Measurements from ENCODE around the gene MUC5B.
"Not testable (repeated sequence)": the region's sequence is repeated elsewhere in the genome, so short reads cannot be mapped to it uniquely, and the experiment has no call there.

The MUC5B gene

GRCh38 chr11:1222491-1223345, at the start of gene MUC5B:
MUC5B (plus strand) TSS chr11:1223066; CDS start chr11:1223124, 58 bp downstream.
- no peak for DNase-seq

- DNase-seq: not testable (repeated sequence)
These were observed 49.5 kb upstream of the MUC5B start for GRCh38 chr11:1173396-1173795.

GRCh38 chr11:1174441-1175370, 48.2 kb upstream of the MUC5B start:
- DNase-seq: no peak

DNA sequence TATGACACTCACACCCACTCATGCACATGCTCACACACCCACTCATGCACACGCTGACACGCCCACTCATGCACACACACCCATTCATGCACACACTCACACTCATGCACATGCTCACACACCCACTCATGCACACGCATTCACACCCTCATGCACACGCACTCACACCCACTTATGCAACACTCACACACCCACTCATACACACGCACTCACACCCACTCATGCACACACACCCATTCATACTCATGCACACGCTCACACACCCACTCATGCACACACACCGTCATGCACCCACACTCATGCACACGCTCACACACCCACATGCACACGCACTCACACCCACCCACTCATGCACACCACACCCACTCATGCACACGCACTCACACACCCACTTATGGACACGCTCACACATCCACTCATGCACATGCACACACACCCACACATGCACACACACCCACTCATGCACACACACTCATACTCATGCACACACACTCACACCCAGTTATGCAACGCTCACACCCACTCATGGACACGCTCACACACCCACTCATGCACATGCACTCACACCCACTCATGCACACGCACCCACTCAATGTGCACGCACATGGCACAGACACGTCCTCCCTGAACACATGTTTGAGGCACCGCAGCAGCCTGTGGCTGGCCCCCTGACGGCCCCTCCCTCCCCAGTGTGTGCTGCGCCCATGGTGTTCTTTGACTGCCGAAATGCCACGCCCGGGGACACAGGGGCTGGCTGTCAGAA, 47.2 kb upstream of the MUC5B start:
- no peak for DNase-seq

- DNase-seq: no peak
These were observed 46.4 kb upstream of the MUC5B start for GRCh38 chr11:1176224-1177019.

- no peak for DNase-seq
These were observed 45.7 kb upstream of the MUC5B start for GRCh38 chr11:1177020-1177770.

DNA sequence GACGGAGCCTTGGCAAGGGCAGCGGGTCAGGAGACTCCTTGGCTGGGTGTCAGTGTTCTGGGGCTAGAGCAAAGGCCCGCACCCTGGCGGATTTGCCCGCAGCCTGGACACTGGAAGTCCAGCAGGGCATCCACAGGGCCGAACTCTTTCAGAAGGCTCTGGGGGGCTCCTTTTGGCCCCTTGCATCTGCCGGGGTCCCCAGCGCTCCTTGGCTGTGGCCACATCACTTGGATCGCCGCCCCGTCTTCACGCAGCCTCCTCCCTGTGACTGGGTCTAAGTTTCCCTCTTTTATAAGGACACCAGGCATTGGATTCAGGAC, 45.1 kb upstream of the MUC5B start:
- DNase-seq: no peak

DNA sequence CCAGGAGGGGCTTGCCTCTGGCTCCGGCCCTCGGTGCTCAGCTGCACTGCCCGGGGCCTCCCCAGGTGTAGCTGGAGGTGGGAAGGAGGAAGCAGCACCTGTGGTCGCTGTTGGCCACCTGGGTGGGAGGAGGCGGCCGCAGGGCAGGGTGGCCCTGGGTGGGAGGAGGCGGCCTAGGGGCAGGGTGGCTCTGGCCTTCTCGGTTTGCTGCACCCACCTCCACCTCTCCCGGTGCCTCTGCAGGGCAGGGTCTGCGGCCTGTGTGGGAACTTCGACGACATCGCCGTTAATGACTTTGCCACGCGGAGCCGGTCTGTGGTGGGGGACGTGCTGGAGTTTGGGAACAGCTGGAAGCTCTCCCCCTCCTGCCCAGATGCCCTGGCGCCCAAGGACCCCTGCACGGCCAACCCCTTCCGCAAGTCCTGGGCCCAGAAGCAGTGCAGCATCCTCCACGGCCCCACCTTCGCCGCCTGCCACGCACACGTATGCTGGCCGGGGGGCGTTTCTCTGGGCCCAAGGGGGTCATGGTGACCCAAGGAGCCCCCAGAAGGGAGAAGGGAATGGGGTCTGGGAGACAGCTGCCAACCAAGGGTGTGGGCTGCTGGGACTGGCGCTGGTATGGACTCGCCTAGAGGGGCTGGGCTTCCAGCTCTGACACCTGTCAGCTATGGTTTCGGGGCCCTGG, 44.5 kb upstream of the MUC5B start:
- DNase-seq: no peak

GRCh38 chr11:1178906-1179305, 44.0 kb upstream of the MUC5B start:
- no peak for DNase-seq

DNA sequence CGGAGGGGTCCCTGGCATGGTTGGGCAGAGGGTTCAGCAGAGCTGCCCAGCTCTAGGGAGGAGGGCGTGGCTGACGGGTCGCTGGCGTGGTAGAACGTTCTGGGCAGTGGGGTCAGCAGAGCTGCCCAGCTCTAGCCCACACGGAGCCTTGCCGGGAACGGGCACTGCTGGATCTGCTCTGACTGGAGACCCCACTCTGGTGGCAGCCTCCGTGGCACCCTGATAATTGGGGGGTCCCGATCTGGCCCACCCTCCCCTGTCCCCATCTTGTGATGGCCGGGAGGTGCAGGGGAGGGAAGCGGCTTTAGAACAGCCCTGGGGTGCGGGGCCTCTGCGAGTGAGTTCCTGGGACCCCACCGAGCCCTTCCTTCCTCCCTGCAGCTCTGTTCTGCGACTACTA, 43.2 kb upstream of the MUC5B start:
- DNase-seq: no peak

- DNase-seq: no peak
These were observed 42.7 kb upstream of the MUC5B start for GRCh38 chr11:1180171-1180570.

DNA sequence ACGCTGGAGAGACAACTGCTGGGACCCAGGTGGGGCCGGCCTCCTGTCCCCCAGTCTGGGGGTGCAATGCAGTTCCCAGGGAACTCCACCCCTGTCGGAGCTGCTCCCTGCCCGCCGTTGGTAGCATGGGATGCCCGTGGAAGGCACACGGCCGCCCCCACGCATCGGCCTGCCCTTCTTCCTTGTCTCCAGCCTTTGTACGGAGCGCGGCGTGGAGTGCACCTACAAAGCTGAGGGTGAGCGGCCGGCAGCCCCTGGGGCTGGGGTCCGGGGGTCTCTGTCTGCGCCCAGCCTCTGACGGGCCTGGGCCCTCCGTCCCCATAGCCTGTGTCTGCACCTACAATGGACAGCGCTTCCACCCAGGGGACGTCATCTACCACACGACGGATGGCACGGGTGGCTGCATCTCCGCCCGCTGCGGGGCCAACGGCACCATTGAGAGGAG, 41.9 kb upstream of the MUC5B start:
- no peak for DNase-seq

DNA sequence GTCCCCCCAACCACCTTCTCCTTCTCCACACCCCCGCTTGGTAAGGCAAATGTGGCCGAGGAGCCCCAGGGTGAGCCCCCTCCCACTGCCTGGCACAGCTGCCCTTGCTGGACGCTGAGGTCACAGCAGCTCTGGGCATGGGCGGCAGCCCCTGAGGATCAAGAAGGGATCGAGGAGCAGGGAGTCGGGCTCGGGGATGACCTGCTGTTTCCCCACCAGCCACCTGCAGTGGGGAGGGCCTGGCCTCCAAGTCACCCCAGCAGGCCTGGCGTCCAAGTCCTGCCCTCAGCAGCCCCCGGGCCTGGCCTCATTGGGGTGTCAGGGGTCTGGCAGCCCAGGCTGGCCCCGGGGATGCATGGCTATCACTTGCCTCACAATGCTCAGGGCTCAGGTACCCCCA, 41.4 kb upstream of the MUC5B start:
- no peak for DNase-seq

GRCh38 chr11:1181853-1182535, 40.9 kb upstream of the MUC5B start:
- DNase-seq: no peak

DNA sequence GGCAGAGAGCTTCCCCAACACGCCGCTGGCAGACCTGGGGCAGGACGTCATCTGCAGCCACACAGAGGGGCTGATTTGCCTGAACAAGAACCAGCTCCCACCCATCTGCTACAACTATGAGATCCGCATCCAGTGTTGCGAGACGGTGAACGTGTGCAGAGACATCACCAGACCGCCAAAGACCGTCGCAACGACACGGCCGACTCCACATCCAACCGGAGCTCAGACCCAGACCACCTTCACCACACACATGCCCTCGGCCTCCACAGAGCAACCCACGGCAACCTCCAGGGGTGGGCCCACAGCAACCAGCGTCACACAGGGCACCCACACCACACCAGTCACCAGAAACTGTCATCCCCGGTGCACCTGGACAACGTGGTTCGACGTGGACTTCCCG, 38.7 kb upstream of the MUC5B start:
- DNase-seq: not testable (repeated sequence)

DNA sequence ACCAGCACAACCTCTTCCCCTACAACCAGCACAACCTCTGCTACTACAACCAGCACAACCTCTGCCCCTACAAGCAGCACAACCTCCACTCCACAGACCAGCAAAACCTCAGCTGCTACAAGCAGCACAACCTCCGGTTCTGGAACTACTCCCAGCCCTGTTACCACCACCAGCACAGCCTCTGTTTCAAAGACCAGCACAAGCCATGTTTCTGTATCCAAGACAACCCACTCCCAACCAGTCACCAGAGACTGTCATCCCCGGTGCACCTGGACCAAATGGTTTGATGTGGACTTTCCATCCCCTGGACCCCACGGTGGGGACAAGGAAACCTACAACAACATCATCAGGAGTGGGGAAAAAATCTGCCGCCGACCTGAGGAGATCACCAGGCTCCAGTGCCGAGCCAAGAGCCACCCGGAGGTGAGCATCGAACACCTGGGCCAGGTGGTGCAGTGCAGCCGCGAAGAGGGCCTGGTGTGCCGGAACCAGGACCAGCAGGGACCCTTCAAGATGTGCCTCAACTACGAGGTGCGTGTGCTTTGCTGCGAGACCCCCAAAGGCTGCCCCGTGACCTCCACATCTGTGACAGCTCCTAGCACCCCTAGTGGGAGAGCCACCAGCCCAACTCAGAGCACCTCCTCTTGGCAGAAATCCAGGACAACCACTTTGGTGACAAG, 34.3 kb upstream of the MUC5B start:
- not testable (repeated sequence) for DNase-seq

DNA sequence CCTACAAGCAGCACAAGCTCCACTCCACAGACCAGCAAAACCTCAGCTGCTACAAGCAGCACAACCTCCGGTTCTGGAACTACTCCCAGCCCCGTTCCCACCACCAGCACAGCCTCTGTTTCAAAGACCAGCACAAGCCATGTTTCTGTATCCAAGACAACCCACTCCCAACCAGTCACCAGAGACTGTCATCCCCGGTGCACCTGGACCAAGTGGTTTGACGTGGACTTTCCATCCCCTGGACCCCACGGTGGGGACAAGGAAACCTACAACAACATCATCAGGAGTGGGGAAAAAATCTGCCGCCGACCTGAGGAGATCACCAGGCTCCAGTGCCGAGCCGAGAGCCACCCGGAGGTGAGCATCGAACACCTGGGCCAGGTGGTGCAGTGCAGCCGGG, 33.0 kb upstream of the MUC5B start:
- not testable (repeated sequence) for DNase-seq

- DNase-seq: not testable (repeated sequence)
These were observed 30.9 kb upstream of the MUC5B start for GRCh38 chr11:1191786-1192470.

DNA sequence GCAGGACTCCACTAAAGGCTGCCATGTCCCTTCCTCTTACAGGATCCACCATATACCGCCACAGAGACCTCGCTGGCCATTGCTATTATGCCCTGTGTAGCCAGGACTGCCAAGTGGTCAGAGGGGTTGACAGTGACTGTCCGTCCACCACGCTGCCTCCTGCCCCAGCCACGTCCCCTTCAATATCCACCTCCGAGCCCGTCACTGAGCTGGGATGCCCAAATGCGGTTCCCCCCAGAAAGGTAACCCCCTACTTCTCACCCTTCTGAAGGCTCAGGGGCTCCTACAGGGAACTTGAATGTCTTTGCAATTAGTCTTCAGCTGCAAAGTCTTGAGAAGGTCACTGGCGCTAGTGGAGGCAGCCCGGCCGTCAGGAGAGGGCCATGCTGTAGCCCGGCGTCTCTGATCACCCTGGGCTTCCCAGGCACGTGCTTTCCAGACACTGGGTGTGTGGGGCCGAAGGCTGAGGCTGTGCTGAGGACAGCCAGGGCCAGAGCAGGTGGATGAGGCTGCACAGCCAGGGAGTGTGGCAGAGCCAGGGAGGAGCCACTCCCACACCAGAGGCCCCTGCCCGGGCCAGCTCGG, 30.0 kb upstream of the MUC5B start:
- DNase-seq: no peak
